Calu3 (cell line): ENCODE results near the gene ADCY7. TPM values are rescaled to one million over a fixed set of nuclear protein-coding genes. Genes with fewer than 3 reads are reported as not detected.
A peak's percentile ranks its signal among the peaks of the same experiment; 100 is the strongest.

Source experiments
- BruUV-seq: library from RNA; stranded (reverse); fragments of 400-500 nt; replicated peaks from 2 replicates; lab custom pipeline; 2021; lab: Mats Ljungman, UMichigan
- CTCF ChIA-PET: fragments of 300-600 bp; sonication (Branson Sonifier 250); formaldehyde crosslinking; loops from one replicate; lab custom pipeline; 2022; ENCODE audit warnings: antibody characterized with exemption; lab: Charles Lee
- DNase-seq: peaks from one replicate; pipeline ENCODE4 v3.0.0; 2022
- H3K27ac Mint-ChIP-seq: one replicate; pipeline ENCODE4 v1.8.0; 2022; ENCODE audit warnings: mixed read lengths; ENCODE audit not compliant: unreplicated experiment
- H3K27me3 Mint-ChIP-seq: one replicate; pipeline ENCODE4 v1.8.0; 2022; ENCODE audit warnings: mixed read lengths; ENCODE audit not compliant: unreplicated experiment
- H3K36me3 Mint-ChIP-seq: one replicate; pipeline ENCODE4 v1.8.0; 2022; ENCODE audit warnings: mild to moderate bottlenecking, moderate library complexity, mixed read lengths; ENCODE audit not compliant: insufficient read depth, unreplicated experiment
- H3K4me1 Mint-ChIP-seq: one replicate; pipeline ENCODE4 v1.8.0; 2022; ENCODE audit warnings: mild to moderate bottlenecking, low read depth, mixed read lengths; ENCODE audit not compliant: unreplicated experiment
- H3K4me3 Mint-ChIP-seq: one replicate; pipeline ENCODE4 v1.8.0; 2022; ENCODE audit warnings: mild to moderate bottlenecking, low read depth, moderate library complexity, mixed read lengths; ENCODE audit not compliant: unreplicated experiment
- H3K9me3 Mint-ChIP-seq: one replicate; pipeline ENCODE4 v1.8.0; 2022; ENCODE audit warnings: low read depth, mixed read lengths; ENCODE audit not compliant: unreplicated experiment
- CTCF ChIP-seq: fragments of 200-600 bp; IDR thresholded peaks from one replicate; pipeline ENCODE4 v1.8.0; 2022; ENCODE audit warnings: antibody characterized with exemption; ENCODE audit not compliant: unreplicated experiment
- intact Hi-C: fragments of 100-400 bp; cut with micrococcal nuclease; formaldehyde crosslinking; loops from one replicate; pipeline ENCODE4 v1.10.0; 2022; ENCODE audit not compliant: unreplicated experiment
- total RNA-seq: library from RNA; stranded (reverse); gene quantifications from 2 replicates; pipeline ENCODE4 v1.2.3, GENCODE V29; 2022

The ADCY7 gene
- total RNA-seq, 1 experiment from 2014 or later = 67.7 TPM

GRCh38 chr16:50244504-50245416 lies 21.6 kb upstream of the ADCY7 start:
- Mint-ChIP-seq H3K27me3 (no peaks in the 10 kb centered on the region), H3K36me3 (peaks cover 26% of the 10 kb centered on the region), H3K27ac (peak overlapping the region; percentile 72), H3K4me3 (peak overlapping the region; percentile 89), H3K4me1 (peaks cover 31% of the 10 kb centered on the region), H3K9me3 (no peaks in the 10 kb centered on the region)
- intact Hi-C loops = no loop called here
- DNase-seq = no peak
- no peak for TF ChIP-seq CTCF
- no TSS peak for BruUV-seq
- CTCF ChIA-PET = no interaction called here

DNA sequence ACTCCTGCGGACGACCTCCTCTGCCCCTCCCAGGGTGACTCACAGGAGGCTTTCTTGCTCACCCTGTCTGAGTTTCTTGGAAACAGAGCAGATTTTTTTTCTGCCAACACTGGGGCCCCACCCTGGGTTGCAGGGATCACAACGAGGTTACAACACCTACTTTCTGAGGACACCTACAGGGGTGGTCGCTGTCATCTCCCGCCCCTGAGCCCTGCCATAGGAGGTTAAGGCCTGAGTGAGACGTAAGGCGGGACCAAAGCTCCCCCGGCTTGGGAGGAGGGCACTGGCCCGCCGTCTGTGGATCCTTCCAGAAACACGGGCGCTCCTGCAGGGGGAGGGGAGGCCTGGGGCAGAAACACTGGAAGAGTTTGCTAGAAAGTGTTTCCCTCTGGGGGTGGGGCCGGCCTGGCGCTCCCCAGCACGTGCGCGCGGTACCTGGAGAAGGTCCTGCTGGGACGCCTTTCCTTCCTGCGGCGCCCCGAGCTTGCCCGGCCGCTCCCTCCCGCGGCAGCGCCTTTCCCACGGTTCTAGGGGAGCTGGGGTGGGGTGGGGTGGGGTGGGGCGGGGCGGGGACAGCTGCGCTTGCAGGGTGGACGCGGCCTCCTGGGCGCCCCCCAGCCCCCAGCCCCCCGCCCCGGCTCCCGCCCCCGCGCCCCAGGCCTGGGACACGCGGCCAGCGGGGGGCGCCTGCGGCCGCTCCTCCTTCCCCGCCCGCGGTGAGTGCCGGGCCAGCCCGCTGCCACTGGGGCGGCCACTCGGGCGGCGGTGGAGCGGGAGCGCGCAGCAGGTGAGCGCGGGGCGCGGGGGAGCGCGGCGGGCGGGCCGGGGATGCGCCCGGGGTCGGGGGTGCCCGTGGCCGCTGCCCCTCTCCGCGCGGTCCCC lies 20.7 kb upstream of the ADCY7 start:
- CTCF ChIA-PET = no interaction called here
- Mint-ChIP-seq H3K36me3 (peaks cover 26% of the 10 kb centered on the region), H3K27me3 (no peaks in the 10 kb centered on the region), H3K4me1 (peaks cover 31% of the 10 kb centered on the region), H3K4me3 (peak overlapping the region; percentile 89), H3K27ac (peak overlapping the region; percentile 72), H3K9me3 (no peaks in the 10 kb centered on the region)
- intact Hi-C loops = no loop called here
- BruUV-seq = TSS peak; percentile 26
- peak; percentile 82 for DNase-seq
- peak; percentile 45 for TF ChIP-seq CTCF

DNA sequence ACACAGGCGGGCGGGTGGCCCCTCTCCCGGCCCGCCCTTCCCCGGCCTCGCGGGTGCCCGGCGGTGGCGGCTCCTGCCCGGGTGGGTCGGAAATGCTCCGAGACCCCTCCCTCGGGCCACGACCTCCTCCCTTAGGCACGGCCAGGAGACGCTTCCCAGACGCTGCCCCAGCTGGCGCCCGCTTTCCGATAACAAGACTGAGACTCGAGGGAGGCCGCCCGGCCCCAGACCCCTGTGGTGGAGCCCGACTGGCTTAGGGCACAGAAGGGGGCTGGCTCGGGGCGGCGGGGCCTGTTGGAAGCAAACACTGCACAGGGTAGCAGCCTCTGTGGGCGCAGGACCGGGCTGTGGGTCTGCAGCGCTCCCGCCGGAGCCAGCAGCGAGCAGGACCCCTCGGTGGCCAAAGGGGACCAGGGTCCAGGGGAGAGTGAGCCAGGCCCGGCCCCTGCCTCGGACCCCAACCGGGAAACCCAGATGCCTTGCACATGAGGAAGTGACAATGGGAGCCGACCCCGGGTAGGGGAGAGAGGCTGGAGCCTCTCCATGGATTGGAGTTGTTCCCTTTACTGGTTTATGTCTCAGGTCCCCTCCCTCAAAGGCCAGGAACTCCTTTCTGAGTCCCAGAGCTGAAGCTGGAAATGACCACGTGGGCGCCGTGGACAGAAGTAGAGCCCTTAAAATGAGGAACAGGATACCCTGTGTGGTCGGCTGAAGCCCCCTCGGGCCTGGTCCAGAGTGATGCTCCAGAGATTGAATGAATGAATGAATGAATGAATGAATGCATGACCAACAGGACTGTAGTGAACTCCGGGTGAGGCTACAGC lies 19.8 kb upstream of the ADCY7 start:
- intact Hi-C loops = no loop called here
- Mint-ChIP-seq H3K4me1 (peaks cover 38% of the 10 kb centered on the region), H3K9me3 (no peaks in the 10 kb centered on the region), H3K27me3 (no peaks in the 10 kb centered on the region), H3K4me3 (peak overlapping the region; percentile 89), H3K27ac (peak overlapping the region; percentile 24), H3K36me3 (peaks cover 26% of the 10 kb centered on the region)
- TF ChIP-seq CTCF = no peak
- CTCF ChIA-PET = no interaction called here
- no TSS peak for BruUV-seq
- DNase-seq = peak; percentile 30
